Endothelial cell (in vitro differentiated cells): ENCODE data around the gene NCK2. TPM values are rescaled to one million over a fixed set of nuclear protein-coding genes. Genes with fewer than 3 reads are reported as not detected.

Experiments used
- DNase-seq: peaks from one replicate; pipeline ENCODE4 v3.0.0; 2021; ENCODE audit warnings: low spot score
- H3K27ac Mint-ChIP-seq: one replicate; pipeline ENCODE4 v1.8.0; 2021; ENCODE audit warnings: mixed read lengths, inconsistent platforms; ENCODE audit not compliant: unreplicated experiment
- H3K27me3 Mint-ChIP-seq: one replicate; pipeline ENCODE4 v1.8.0; 2021; ENCODE audit warnings: mild to moderate bottlenecking, moderate library complexity, mixed read lengths, inconsistent platforms; ENCODE audit not compliant: unreplicated experiment
- H3K36me3 Mint-ChIP-seq: one replicate; pipeline ENCODE4 v1.8.0; 2021; ENCODE audit warnings: mild to moderate bottlenecking, low read depth, mixed read lengths, inconsistent platforms; ENCODE audit not compliant: unreplicated experiment
- H3K4me1 Mint-ChIP-seq: one replicate; pipeline ENCODE4 v1.8.0; 2021; ENCODE audit warnings: mild to moderate bottlenecking, mixed read lengths, inconsistent platforms; ENCODE audit not compliant: unreplicated experiment
- H3K4me3 Mint-ChIP-seq: one replicate; pipeline ENCODE4 v1.8.0; 2021; ENCODE audit warnings: mild to moderate bottlenecking, mixed read lengths, inconsistent platforms; ENCODE audit not compliant: unreplicated experiment
- H3K9me3 Mint-ChIP-seq: one replicate; pipeline ENCODE4 v1.8.0; 2021; ENCODE audit warnings: mixed read lengths, inconsistent platforms; ENCODE audit not compliant: unreplicated experiment
- total RNA-seq: library from RNA; stranded (reverse); fragmentation: NEBNext Ultra II Directional; extraction: Animal tissue kit (Norgen Biotek cat#: 25700); gene quantifications from one replicate; pipeline ENCODE4 v1.2.1, GENCODE V29; 2021; ENCODE audit not compliant: unreplicated experiment
- TF ChIP-seq, protein P1 (sequence below): fragments of 200-600 bp; sonication (generic); IDR thresholded peaks from one replicate; pipeline ENCODE4 v1.5.0; 2021; ENCODE audit warnings: antibody characterized with exemption; ENCODE audit not compliant: unreplicated experiment

Gene NCK2
- total RNA-seq, 1 donor from 2014 or later = 93.7 TPM

- H3K27me3 Mint-ChIP-seq = peaks cover 7% of the 10 kb centered on the region
- H3K9me3 Mint-ChIP-seq = peaks cover 3% of the 10 kb centered on the region
- DNase-seq = no peak
- H3K27ac Mint-ChIP-seq = no peak overlapping the region
- H3K4me3 Mint-ChIP-seq = no peak overlapping the region
- peaks cover 31% of the 10 kb centered on the region for H3K36me3 Mint-ChIP-seq
- TF ChIP-seq, protein P1, sequence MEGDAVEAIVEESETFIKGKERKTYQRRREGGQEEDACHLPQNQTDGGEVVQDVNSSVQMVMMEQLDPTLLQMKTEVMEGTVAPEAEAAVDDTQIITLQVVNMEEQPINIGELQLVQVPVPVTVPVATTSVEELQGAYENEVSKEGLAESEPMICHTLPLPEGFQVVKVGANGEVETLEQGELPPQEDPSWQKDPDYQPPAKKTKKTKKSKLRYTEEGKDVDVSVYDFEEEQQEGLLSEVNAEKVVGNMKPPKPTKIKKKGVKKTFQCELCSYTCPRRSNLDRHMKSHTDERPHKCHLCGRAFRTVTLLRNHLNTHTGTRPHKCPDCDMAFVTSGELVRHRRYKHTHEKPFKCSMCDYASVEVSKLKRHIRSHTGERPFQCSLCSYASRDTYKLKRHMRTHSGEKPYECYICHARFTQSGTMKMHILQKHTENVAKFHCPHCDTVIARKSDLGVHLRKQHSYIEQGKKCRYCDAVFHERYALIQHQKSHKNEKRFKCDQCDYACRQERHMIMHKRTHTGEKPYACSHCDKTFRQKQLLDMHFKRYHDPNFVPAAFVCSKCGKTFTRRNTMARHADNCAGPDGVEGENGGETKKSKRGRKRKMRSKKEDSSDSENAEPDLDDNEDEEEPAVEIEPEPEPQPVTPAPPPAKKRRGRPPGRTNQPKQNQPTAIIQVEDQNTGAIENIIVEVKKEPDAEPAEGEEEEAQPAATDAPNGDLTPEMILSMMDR = no peak
- peaks cover 7% of the 10 kb centered on the region for H3K4me1 Mint-ChIP-seq
Measured at GRCh38 chr2:105883911-105884694, 139.4 kb downstream of the NCK2 start.

GRCh38 chr2:105885456-105885855 lies 140.7 kb downstream of the NCK2 start:
- Mint-ChIP-seq H3K9me3 (peaks cover 3% of the 10 kb centered on the region), H3K27me3 (peaks cover 7% of the 10 kb centered on the region), H3K36me3 (peaks cover 34% of the 10 kb centered on the region), H3K4me1 (peaks cover 4% of the 10 kb centered on the region), H3K27ac (no peak overlapping the region), H3K4me3 (no peak overlapping the region)
- DNase-seq = no peak
- TF ChIP-seq, protein P1 = no peak

- Mint-ChIP-seq H3K27ac (no peak overlapping the region), H3K27me3 (peaks cover 9% of the 10 kb centered on the region), H3K36me3 (peaks cover 34% of the 10 kb centered on the region), H3K9me3 (peaks cover 3% of the 10 kb centered on the region), H3K4me3 (no peak overlapping the region), H3K4me1 (peaks cover 6% of the 10 kb centered on the region)
- no peak for DNase-seq
- TF ChIP-seq, protein P1 = no peak
Measured at GRCh38 chr2:105886029-105886454, 141.3 kb downstream of the NCK2 start.

DNA sequence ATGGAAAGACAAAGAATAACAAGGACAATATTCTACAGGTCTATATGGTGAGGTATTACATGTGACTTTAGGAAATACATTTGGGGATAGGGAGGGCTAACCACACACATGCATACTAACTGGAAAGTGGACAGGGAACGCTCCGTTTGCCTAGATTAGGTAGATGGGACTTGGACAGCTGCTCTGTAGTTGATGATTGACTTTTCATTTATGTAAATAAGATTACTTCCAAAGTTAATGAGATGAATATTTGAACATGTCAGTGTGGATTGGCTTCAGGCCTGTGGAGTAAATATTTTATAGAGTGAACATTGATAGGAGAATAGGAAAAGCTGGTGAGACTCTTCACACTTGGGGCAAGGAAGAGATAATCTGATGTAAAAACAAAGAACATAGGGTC lies 142.0 kb downstream of the NCK2 start:
- DNase-seq = no peak
- peaks cover 8% of the 10 kb centered on the region for H3K4me1 Mint-ChIP-seq
- H3K27ac Mint-ChIP-seq = no peak overlapping the region
- TF ChIP-seq, protein P1 = no peak
- peaks cover 34% of the 10 kb centered on the region for H3K36me3 Mint-ChIP-seq
- H3K4me3 Mint-ChIP-seq = no peak overlapping the region
- peaks cover 11% of the 10 kb centered on the region for H3K27me3 Mint-ChIP-seq
- peaks cover 3% of the 10 kb centered on the region for H3K9me3 Mint-ChIP-seq

DNA sequence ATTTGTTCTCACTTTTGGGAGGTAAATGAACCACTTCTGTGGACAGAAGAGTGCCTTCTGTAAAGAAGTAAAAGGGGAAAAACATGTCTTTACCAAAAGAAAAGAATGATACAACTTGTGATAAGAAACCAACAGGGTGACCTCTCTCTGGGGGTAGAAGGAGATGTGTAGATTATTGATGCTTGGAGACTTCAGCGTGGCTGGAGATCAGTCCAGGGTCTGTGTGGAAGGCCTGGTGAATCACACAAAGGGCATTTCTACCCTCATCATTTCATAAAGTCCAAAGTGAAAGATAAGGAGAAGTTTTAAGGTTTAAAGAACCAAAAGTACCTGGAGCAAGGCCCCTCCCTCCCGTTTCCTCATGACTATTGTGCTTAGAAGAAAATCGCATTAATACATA lies 142.5 kb downstream of the NCK2 start:
- H3K36me3 Mint-ChIP-seq = peaks cover 31% of the 10 kb centered on the region
- H3K4me1 Mint-ChIP-seq = peaks cover 8% of the 10 kb centered on the region
- DNase-seq = no peak
- H3K27ac Mint-ChIP-seq = no peak overlapping the region
- peaks cover 3% of the 10 kb centered on the region for H3K9me3 Mint-ChIP-seq
- peaks cover 8% of the 10 kb centered on the region for H3K27me3 Mint-ChIP-seq
- TF ChIP-seq, protein P1 = no peak
- no peak overlapping the region for H3K4me3 Mint-ChIP-seq
